PC-9 (cell line): ENCODE results near the gene HOXD10.

Source experiments
- EZH2 ChIP-seq: fragments of 200-600 bp; sonication (generic); IDR thresholded peaks from 2 replicates; pipeline ENCODE4 v1.8.0; 2017; ENCODE audit warnings: antibody characterized with exemption, low read depth
- TF ChIP-seq, protein P1 (sequence below): fragments of 200-600 bp; sonication (generic); conservative IDR thresholded peaks from 2 replicates; pipeline ENCODE4 v1.6.1; 2017; ENCODE audit warnings: mixed run types, antibody characterized with exemption, mild to moderate bottlenecking, moderate library complexity

GRCh38 chr2:176101842-176102241, 14.7 kb upstream of the HOXD10 start:
- TF ChIP-seq, protein P1, sequence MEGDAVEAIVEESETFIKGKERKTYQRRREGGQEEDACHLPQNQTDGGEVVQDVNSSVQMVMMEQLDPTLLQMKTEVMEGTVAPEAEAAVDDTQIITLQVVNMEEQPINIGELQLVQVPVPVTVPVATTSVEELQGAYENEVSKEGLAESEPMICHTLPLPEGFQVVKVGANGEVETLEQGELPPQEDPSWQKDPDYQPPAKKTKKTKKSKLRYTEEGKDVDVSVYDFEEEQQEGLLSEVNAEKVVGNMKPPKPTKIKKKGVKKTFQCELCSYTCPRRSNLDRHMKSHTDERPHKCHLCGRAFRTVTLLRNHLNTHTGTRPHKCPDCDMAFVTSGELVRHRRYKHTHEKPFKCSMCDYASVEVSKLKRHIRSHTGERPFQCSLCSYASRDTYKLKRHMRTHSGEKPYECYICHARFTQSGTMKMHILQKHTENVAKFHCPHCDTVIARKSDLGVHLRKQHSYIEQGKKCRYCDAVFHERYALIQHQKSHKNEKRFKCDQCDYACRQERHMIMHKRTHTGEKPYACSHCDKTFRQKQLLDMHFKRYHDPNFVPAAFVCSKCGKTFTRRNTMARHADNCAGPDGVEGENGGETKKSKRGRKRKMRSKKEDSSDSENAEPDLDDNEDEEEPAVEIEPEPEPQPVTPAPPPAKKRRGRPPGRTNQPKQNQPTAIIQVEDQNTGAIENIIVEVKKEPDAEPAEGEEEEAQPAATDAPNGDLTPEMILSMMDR, result no peak
- TF ChIP-seq EZH2, result no peak
